Activated naive CD8-positive, alpha-beta T cell (primary cell): ENCODE data around the gene DNAH10.
"Not testable (repeated sequence)": the region's sequence is repeated elsewhere in the genome, so short reads cannot be mapped to it uniquely, and the experiment has no call there.

Experiments
- H3K27ac Mint-ChIP-seq: one replicate; pipeline ENCODE4 v1.8.0; 2021; ENCODE audit warnings: mixed read lengths
- H3K27me3 Mint-ChIP-seq: one replicate; pipeline ENCODE4 v1.8.0; 2021; ENCODE audit warnings: mixed read lengths
- H3K36me3 Mint-ChIP-seq: one replicate; pipeline ENCODE4 v1.8.0; 2021; ENCODE audit warnings: mixed read lengths
- H3K4me1 Mint-ChIP-seq: one replicate; pipeline ENCODE4 v1.8.0; 2021; ENCODE audit warnings: low read depth, mixed read lengths
- H3K4me3 Mint-ChIP-seq: one replicate; pipeline ENCODE4 v1.8.0; 2021; ENCODE audit warnings: mild to moderate bottlenecking, mixed read lengths
- H3K9me3 Mint-ChIP-seq: one replicate; pipeline ENCODE4 v1.8.0; 2021; ENCODE audit warnings: low read depth, mixed read lengths

Gene DNAH10

DNA sequence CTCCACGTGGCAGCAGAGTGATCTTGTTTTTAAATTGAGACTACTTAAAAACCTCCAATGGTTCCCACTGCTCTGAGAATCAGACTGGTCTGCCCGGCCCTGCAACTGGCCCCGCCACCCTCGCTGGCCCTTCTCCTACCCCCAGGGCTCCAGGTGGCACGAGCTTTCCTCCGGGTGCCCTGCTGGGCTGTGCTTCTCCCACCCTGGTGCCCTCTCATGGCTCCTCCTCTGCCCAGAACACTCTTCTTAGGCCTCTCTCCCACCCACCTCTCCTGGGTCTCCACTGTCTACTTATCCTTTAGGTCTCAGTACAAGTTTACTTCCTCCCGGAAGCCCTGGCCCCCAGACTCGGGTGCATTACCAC lies 184.0 kb downstream of the DNAH10 start:
- Mint-ChIP-seq H3K27me3 (no peaks in the 10 kb centered on the region), H3K9me3 (no peaks in the 10 kb centered on the region), H3K4me1 (no peaks in the 10 kb centered on the region), H3K36me3 (peaks cover 13% of the 10 kb centered on the region), H3K27ac (no peak overlapping the region), H3K4me3 (no peak overlapping the region)

DNA sequence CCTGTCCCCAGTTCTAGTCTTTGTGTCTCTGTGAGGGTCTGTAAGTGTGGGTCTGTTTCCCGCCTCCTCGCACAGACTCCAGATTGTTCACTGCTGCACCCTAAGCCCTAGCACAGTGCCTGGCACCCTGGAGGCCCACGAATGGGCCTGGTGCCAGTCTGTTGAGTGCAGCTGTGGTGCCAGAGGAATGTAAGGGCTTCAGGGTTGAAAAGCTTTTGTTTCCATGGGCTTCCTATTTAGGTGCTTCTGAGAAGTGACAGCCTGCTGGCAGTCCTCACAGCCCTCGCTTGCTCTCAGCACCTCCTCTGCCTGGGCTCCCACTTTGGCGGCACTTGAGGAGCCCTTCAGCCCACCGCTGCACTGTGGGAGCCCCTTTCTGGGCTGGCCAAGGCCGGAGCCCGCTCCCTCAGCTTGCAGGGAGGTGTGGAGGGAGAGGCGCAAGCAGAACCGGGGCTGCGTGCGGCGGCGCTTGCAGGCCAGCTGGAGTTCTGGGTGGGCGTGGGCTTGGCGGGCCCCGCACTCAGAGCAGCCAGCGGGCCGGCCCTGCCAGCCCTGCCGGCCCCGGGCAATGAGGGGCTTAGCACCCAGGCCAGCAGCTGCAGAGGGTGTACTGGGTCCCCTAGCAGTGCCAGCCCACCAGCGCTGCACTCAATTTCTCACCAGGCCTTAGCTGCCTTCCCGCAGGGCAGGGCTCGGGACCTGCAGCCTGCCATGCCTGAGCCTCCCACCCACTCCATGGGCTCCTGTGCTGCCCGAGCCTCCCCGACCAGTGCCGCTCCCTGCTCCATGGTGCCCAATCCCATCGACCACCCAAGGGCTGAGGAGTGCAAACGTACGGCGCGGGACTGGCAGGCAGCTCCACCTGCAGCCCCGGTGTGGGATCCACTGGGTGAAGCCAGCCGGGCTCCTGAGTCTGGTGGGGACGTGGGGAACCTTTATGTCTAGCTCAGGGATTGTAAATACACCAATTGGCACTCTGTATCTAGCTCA lies 184.7 kb downstream of the DNAH10 start:
- not testable (repeated sequence) for H3K4me3 Mint-ChIP-seq, H3K4me1 Mint-ChIP-seq, H3K27me3 Mint-ChIP-seq, H3K36me3 Mint-ChIP-seq, H3K9me3 Mint-ChIP-seq, H3K27ac Mint-ChIP-seq

DNA sequence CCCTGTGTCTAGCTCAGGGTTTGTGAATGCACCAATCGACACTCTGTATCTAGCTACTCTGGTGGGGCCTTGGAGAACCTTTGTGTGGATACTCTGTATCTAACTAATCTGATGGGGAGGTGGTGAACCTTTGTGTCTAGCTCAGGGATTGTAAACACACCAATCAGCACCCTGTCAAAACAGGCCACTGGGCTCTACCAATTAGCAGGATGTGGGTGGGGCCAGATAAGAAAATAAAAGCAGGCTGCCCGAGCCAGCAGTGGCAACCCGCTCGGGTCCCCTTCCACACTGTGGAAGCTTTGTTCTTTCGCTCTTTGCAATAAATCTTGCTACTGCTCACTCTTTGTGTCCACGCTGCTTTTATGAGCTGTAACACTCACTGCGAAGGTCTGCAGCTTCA lies 185.4 kb downstream of the DNAH10 start:
- not testable (repeated sequence) for H3K9me3 Mint-ChIP-seq, H3K27ac Mint-ChIP-seq, H3K4me1 Mint-ChIP-seq, H3K27me3 Mint-ChIP-seq, H3K36me3 Mint-ChIP-seq, H3K4me3 Mint-ChIP-seq

DNA sequence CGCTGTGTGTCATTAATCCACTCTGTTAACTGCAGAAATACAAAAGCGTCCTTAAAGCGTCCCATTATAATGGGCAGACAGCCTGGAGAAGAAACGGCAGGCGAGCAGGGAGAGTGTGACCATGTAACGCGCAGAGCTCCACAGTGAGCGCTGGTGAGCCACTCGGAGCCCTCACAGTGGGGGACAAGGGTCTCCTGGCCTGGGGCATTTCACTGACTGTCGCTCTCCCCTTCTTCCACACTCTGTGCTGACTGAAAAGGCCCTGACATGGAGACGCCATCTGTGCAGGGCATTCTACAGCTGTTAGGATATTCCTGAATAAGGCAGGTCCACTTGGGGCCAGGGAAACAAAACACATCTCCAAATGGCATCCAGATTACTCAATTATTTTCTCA lies 186.3 kb downstream of the DNAH10 start:
- Mint-ChIP-seq H3K4me3 (no peak overlapping the region), H3K4me1 (no peaks in the 10 kb centered on the region), H3K27me3 (no peaks in the 10 kb centered on the region), H3K9me3 (no peaks in the 10 kb centered on the region), H3K36me3 (peaks cover 3% of the 10 kb centered on the region), H3K27ac (no peak overlapping the region)

DNA sequence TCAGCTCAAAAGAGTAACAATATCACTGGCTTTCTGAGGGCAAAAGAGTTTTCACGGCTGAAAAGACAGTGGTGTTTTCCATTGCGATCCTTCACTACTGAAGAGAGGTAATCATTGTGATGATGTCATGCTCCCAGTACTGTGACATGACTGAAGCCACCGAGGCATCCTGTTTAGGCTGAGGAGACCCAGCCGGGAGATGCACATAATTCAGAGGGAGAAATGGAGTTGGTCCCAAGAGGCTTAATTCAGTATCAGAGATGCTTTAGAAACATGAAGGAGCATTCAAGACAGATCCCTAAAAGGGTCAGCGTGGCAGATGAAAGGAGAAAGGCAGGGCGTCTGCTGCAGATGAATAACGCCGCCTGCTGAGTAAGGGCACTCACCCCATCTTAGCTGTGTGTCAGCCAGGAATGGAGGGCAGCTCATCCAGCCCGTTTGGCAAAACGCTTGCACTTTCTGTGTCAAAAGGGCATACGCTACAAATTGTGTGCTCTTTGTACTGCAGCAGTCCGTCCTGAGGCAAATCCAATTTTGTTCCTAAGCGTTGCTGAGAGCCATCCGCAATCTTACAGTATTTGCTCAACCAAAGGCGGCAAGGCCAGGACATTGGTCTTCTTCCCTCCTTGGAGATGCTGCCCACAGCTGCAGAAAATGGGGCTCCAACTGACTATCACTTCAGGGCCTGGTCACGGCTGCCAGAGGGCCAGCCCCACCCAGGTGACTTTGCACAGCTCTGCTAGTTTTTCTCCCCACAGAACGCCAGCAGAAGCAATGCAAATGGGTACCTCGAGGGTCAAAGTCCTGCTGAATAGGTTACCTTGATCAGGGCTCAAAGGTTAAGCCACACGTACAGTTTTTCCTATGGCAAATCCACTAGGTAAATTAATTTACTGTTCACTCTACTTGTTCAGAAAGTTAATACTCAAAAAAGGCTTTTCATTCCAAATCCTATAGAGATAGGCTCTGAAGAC lies 187.0 kb downstream of the DNAH10 start:
- peaks cover 3% of the 10 kb centered on the region for H3K36me3 Mint-ChIP-seq
- H3K9me3 Mint-ChIP-seq = no peaks in the 10 kb centered on the region
- no peaks in the 10 kb centered on the region for H3K27me3 Mint-ChIP-seq
- H3K4me1 Mint-ChIP-seq = no peaks in the 10 kb centered on the region
- H3K4me3 Mint-ChIP-seq = no peak overlapping the region
- no peak overlapping the region for H3K27ac Mint-ChIP-seq

GRCh38 chr12:123949770-123950165 lies 187.7 kb downstream of the DNAH10 start:
- Mint-ChIP-seq H3K9me3 (no peaks in the 10 kb centered on the region), H3K27ac (no peak overlapping the region), H3K4me1 (no peaks in the 10 kb centered on the region), H3K36me3 (no peaks in the 10 kb centered on the region), H3K4me3 (no peak overlapping the region), H3K27me3 (no peaks in the 10 kb centered on the region)

DNA sequence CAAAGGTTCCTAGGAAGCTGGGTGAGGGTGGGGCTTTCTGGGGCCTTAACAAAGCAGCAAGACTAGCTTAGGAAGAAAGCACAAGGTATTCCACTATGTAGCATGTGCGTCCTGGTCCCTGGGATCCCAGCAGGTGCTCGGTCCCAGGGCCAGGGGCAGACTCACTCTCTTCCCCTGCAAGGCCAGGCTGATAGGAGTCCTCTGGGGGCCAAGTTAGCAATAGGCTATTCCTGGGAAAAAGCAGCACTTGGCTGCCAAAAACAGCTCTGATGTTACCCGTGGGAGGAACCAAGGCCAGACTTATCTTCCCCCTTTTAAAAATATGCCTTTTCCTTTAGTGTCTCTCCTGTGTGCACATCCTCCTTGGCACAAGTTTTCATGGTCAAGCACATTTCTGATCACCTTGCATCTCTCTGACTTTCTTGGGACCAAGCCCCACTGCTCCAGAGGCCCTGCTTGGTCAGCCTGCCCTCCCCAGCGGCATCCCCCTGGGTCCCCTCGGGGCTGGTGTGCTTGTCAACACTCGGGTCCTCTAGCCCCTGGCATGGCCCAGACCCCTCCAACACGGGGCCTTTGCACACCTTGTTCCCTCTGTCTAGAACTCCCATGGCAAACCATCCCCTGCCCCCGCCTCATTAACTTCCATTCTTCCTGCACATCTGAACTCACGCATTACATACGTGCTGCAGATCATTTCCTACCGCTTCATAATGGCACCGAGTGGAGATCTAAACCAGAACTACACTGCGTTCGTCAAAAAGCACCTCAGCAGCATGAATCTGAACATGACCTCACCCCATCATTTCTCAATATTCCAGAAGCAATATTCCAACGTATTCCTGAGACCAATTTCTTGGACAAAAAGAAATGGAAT lies 188.6 kb downstream of the DNAH10 start:
- Mint-ChIP-seq H3K4me3 (no peak overlapping the region), H3K9me3 (no peaks in the 10 kb centered on the region), H3K27ac (no peak overlapping the region), H3K27me3 (no peaks in the 10 kb centered on the region), H3K36me3 (no peaks in the 10 kb centered on the region), H3K4me1 (no peaks in the 10 kb centered on the region)

GRCh38 chr12:123951467-123951866 lies 189.4 kb downstream of the DNAH10 start:
- Mint-ChIP-seq H3K27ac (no peak overlapping the region), H3K4me3 (no peak overlapping the region), H3K27me3 (no peaks in the 10 kb centered on the region), H3K36me3 (no peaks in the 10 kb centered on the region), H3K4me1 (no peaks in the 10 kb centered on the region), H3K9me3 (no peaks in the 10 kb centered on the region)

DNA sequence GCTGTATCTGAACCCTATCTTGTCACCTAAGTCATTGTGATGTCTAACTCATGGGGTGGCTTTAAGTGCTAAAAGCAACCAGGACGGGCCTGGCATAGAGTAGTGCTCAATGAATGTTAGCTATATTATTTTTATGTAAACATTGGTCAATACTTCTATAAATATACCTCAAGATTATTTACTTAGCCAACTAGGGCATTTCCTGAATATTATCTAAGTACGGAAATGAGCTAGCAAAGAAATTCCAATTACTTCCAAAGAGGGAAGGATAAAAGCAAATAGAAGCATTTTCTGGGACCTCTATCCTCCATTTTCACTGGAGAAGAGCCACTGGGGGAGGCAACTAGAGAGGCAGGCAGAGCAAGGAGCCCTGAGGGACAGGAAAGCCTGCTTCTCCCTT lies 189.9 kb downstream of the DNAH10 start:
- Mint-ChIP-seq H3K27me3 (no peaks in the 10 kb centered on the region), H3K4me1 (no peaks in the 10 kb centered on the region), H3K27ac (no peak overlapping the region), H3K36me3 (peaks cover 2% of the 10 kb centered on the region), H3K4me3 (no peak overlapping the region), H3K9me3 (no peaks in the 10 kb centered on the region)

GRCh38 chr12:123954647-123955350 lies 192.7 kb downstream of the DNAH10 start:
- Mint-ChIP-seq H3K27ac (no peak overlapping the region), H3K4me1 (no peaks in the 10 kb centered on the region), H3K4me3 (no peak overlapping the region)

GRCh38 chr12:123956249-123956648 lies 194.1 kb downstream of the DNAH10 start:
- H3K27ac Mint-ChIP-seq = no peak overlapping the region

More at GRCh38 chr12:123954647-123955350, 192.7 kb downstream of the DNAH10 start:
- H3K27me3 Mint-ChIP-seq = no peaks in the 10 kb centered on the region
- peaks cover 2% of the 10 kb centered on the region for H3K36me3 Mint-ChIP-seq
- H3K9me3 Mint-ChIP-seq = no peaks in the 10 kb centered on the region

GRCh38 chr12:123957196-123957595 lies 195.1 kb downstream of the DNAH10 start:
- Mint-ChIP-seq H3K4me3 (no peak overlapping the region), H3K27ac (no peak overlapping the region), H3K27me3 (no peaks in the 10 kb centered on the region), H3K4me1 (no peaks in the 10 kb centered on the region), H3K9me3 (no peaks in the 10 kb centered on the region), H3K36me3 (peaks cover 2% of the 10 kb centered on the region)

More at GRCh38 chr12:123956249-123956648, 194.1 kb downstream of the DNAH10 start:
- H3K4me3 Mint-ChIP-seq = no peak overlapping the region
- H3K27me3 Mint-ChIP-seq = no peaks in the 10 kb centered on the region
- H3K9me3 Mint-ChIP-seq = no peaks in the 10 kb centered on the region
- peaks cover 2% of the 10 kb centered on the region for H3K36me3 Mint-ChIP-seq
- H3K4me1 Mint-ChIP-seq = no peaks in the 10 kb centered on the region

DNA sequence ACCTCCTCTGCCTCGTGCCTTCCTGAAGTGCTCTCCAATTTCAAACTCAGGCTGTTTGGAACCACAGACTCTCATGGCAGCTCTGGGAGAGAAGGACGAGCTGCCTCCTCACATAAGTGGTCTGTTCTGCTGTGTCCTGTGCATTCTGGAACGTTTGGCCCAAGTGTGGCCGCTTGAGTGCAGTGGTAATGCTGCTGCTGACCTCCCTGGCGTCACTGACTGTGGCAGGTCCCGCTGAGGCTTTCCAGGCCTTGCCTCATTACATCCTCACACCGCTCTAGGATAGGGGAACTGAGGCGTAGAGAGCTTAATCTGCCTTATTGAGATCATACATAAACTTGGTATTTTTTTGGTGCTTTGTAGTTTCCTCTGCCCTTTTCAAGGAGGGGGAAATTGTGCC lies 196.4 kb downstream of the DNAH10 start:
- Mint-ChIP-seq H3K4me3 (no peak overlapping the region), H3K36me3 (peaks cover 4% of the 10 kb centered on the region), H3K27ac (no peak overlapping the region), H3K4me1 (peaks cover 4% of the 10 kb centered on the region), H3K27me3 (no peaks in the 10 kb centered on the region), H3K9me3 (no peaks in the 10 kb centered on the region)

DNA sequence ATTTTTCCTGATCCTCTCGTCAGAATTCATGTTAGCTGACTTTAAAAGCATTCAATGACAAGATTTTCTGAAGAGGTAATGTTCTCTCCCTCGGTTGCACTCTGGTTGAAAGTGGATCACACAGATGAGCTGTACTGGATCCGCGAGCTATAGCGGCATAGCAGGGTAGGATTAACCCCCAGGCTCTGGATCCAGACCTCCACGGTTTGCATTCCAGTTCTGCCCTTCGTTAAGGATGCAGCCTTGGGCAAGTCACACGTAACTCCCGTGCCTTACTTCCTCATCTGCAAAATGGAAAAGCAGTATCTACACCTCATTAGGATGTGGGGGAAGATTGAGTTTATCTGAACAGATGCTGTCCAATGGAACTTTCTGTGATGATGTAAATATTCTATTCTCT lies 196.8 kb downstream of the DNAH10 start:
- no peaks in the 10 kb centered on the region for H3K9me3 Mint-ChIP-seq
- H3K27me3 Mint-ChIP-seq = no peaks in the 10 kb centered on the region
- peaks cover 4% of the 10 kb centered on the region for H3K36me3 Mint-ChIP-seq
- H3K27ac Mint-ChIP-seq = no peak overlapping the region
- H3K4me1 Mint-ChIP-seq = peaks cover 4% of the 10 kb centered on the region
- H3K4me3 Mint-ChIP-seq = no peak overlapping the region
